Kidney (tissue), 14 donors: ENCODE data around the gene MORC1. TPM values are rescaled to one million over a fixed set of nuclear protein-coding genes. Genes with fewer than 3 reads are reported as not detected.

Experiments used
- DNase-seq, 5 donors: peaks; one replicate each; pipeline ENCODE4 v3.0.0-alpha.2; 2013 to 2020
- FAIRE-seq: peaks from 2 replicates; lab custom pipeline; 2012; peaks lifted over from hg19 to GRCh38; lab: Jason Lieb, UNC
- H3K27ac ChIP-seq, 2 donors: one replicate each; pipeline ENCODE4 v1.7.0; 2013; ENCODE audit warnings: low read depth in 2 of 2, low read length in 2 of 2, inconsistent platforms in 1 of 2
- H3K27me3 ChIP-seq: one replicate; pipeline ENCODE4 v1.7.1; 2013; ENCODE audit warnings: low read length, inconsistent platforms; ENCODE audit not compliant: control insufficient read depth, insufficient read depth
- H3K36me3 ChIP-seq, 3 donors: one replicate each; pipeline versions ENCODE4 v1.7.0 to v1.7.1; 2013; ENCODE audit warnings: low read length in 3 of 3, control low read depth in 1 of 3, inconsistent platforms in 1 of 3; ENCODE audit not compliant: insufficient read depth in 3 of 3, control insufficient read depth in 2 of 3
- H3K4me1 ChIP-seq, 3 donors: one replicate each; pipeline versions ENCODE4 v1.7.0 to v1.7.1; 2013; ENCODE audit warnings: low read length in 3 of 3, inconsistent platforms in 1 of 3, low read depth in 1 of 3; ENCODE audit not compliant: control insufficient read depth in 2 of 3, insufficient read depth in 2 of 3
- H3K4me3 ChIP-seq, 3 donors: one replicate each; pipeline versions ENCODE4 v1.7.0 to v1.8.1; 2013; ENCODE audit warnings: low read length in 3 of 3, control low read depth in 1 of 3, inconsistent platforms in 1 of 3
- H3K9ac ChIP-seq, 3 donors: one replicate each; pipeline versions ENCODE4 v1.7.0 to v1.7.1; 2013; ENCODE audit warnings: low read length in 3 of 3, control low read depth in 1 of 3, inconsistent platforms in 1 of 3
- H3K9me3 ChIP-seq, 3 donors: one replicate each; pipeline versions ENCODE4 v1.7.0 to v1.7.1; 2013; ENCODE audit warnings: low read length in 3 of 3, control low read depth in 1 of 3, inconsistent platforms in 1 of 3; ENCODE audit not compliant: control insufficient read depth in 2 of 3, insufficient read depth in 1 of 3
- intact Hi-C: fragments of 100-400 bp; cut with DNase I; formaldehyde crosslinking; loops from one replicate; pipeline ENCODE4 v1.11.1; 2022
- polyA plus RNA-seq: library from polyadenylated mRNA; stranded (reverse); fragments of 350-450 nt; fragmentation: Illumina TruSeq; extraction: RNeasy Lipid Tissue Mini Kit (QIAGEN cat#74804); gene quantifications from one replicate; pipeline ENCODE4 v1.2.3, GENCODE V29; 2014; ENCODE audit warnings: low read depth, low replicate concordance; ENCODE audit not compliant: insufficient read depth
- total RNA-seq: library from RNA; stranded (reverse); fragmentation: NEBNext Ultra II Directional; extraction: Animal tissue kit (Norgen Biotek cat#: 25700); gene quantifications from one replicate; pipeline ENCODE4 v1.2.1, GENCODE V29; 2021
- TF ChIP-seq, protein P1 (sequence below): IDR thresholded peaks from 3 replicates; pipeline ENCODE4 v1.5.1; 2012; ENCODE audit warnings: mild to moderate bottlenecking, moderate library complexity, borderline replicate concordance; ENCODE audit not compliant: insufficient read depth; ENCODE audit errors: extremely low read depth
- donor health status: control.
- donor health status: control.
- donor health status: control.
- donor health status: control.
- donor health status: control.
- donor health status: DM: yes; HTN: yes; CAD: no.
- donor health status: Normal renal cell carcinoma (clear cell type).

The MORC1 gene
- total and polyA plus RNA-seq, 2 donors from 2014 or later, result 0.06 TPM; not detected in 1

DNA sequence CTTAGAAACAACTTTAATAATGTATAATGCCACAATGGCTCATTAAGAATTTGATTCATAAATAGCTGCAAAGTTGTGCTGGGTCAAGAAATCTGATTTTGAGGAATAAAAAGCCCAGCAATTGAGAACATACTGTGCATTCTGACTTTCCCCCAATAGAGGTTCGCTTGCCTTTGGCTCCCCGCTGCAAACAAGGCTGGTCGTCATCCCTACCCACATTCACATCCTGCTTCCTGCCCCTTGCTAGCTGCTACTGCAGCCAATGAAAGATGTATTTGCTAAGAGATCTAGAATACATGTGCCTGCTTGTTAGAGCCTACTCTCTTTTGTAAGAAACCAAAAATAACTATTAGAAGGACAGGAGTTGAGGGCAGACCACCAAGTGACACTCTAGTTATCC, 112.5 kb downstream of the MORC1 start:
- no peak for FAIRE-seq
- intact Hi-C loops, result no loop called here
- DNase-seq, result no peak
- H3K4me3 ChIP-seq, result no peak overlapping the region
- no peaks in the 10 kb centered on the region for H3K36me3 ChIP-seq
- TF ChIP-seq, protein P1, sequence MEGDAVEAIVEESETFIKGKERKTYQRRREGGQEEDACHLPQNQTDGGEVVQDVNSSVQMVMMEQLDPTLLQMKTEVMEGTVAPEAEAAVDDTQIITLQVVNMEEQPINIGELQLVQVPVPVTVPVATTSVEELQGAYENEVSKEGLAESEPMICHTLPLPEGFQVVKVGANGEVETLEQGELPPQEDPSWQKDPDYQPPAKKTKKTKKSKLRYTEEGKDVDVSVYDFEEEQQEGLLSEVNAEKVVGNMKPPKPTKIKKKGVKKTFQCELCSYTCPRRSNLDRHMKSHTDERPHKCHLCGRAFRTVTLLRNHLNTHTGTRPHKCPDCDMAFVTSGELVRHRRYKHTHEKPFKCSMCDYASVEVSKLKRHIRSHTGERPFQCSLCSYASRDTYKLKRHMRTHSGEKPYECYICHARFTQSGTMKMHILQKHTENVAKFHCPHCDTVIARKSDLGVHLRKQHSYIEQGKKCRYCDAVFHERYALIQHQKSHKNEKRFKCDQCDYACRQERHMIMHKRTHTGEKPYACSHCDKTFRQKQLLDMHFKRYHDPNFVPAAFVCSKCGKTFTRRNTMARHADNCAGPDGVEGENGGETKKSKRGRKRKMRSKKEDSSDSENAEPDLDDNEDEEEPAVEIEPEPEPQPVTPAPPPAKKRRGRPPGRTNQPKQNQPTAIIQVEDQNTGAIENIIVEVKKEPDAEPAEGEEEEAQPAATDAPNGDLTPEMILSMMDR, result no peak
- H3K27ac ChIP-seq, result no peak overlapping the region
- no peaks in the 10 kb centered on the region for H3K27me3 ChIP-seq
- H3K9me3 ChIP-seq, result no peaks in the 10 kb centered on the region
- no peaks in the 10 kb centered on the region for H3K4me1 ChIP-seq
- H3K9ac ChIP-seq, result no peak overlapping the region

DNA sequence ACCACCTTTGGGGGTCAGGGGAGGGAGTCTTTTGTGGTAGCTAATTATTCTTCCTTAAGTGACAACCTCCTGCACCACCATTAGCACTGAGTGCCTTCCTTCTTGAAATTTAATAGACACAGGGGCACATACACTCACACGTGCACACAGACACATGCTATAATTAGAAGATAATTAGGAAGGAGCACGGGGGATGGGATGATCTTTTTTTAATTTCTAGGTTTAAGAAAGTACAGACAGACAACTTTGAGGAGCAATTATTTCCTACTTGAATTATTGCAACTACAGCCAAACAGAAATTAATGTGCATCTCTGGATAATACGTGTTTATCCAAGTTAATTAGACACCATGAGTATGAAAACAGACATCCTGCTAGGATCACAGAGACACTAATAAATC, 119.5 kb downstream of the MORC1 start:
- DNase-seq (peak in 2 of 5 donors; percentile 15 to 25), FAIRE-seq (no peak)
- H3K4me3 ChIP-seq, result no peak overlapping the region
- H3K9me3 ChIP-seq, result no peaks in the 10 kb centered on the region
- no peak overlapping the region for H3K27ac ChIP-seq
- no peaks in the 10 kb centered on the region for H3K4me1 ChIP-seq
- TF ChIP-seq, protein P1, result no peak
- no peaks in the 10 kb centered on the region for H3K36me3 ChIP-seq
- intact Hi-C loops, result no loop called here
- H3K27me3 ChIP-seq, result no peaks in the 10 kb centered on the region
- no peak overlapping the region for H3K9ac ChIP-seq

DNA sequence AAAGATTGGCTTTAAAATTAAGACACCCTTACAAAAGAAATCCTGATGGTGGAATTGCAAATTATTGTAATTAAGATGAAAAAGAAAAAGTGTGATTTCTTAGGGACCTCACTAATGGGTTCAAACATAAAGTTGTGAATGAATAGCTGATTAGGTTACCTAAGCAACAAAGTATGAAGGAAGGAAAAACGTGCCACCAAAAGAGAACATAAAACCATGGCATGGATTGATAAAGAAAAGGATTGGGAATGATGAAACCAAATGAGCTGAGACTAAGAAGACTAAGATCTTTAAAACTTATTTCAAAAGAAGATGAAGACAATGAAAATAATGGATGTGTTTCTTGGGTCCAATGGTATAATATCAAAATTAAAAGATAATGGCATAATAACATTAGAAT, 132.1 kb downstream of the MORC1 start:
- TF ChIP-seq, protein P1, result no peak
- Histone ChIP-seq H3K27me3 (no peaks in the 10 kb centered on the region), H3K4me3 (no peak overlapping the region)

DNA sequence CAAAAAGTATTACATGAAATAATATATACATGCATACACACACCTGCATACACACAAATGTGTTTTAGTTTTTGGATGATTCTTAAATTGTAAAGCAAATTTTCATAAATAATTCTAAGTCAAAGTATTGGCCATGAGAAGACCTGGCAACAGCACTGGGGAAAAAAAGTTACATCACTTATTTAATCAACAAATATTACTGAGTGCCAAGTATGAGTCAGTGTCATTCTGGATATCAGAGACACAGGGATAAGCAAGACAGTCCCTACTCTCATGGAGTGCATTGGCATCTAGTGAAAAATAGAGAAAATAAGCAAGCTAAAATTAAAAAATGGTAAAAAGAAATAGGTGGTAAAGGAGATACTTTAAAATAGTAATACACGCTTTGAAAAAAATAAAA, 134.9 kb downstream of the MORC1 start:
- Histone ChIP-seq H3K9me3 (no peaks in the 10 kb centered on the region), H3K36me3 (no peaks in the 10 kb centered on the region), H3K9ac (no peak overlapping the region), H3K27me3 (no peaks in the 10 kb centered on the region), H3K27ac (no peak overlapping the region), H3K4me1 (no peaks in the 10 kb centered on the region), H3K4me3 (no peak overlapping the region)
- TF ChIP-seq, protein P1, result no peak
- intact Hi-C loops, result no loop called here
- no peak for FAIRE-seq
- DNase-seq, result no peak

More for the DNA sequence above, 132.1 kb downstream of the MORC1 start:
- no peak for FAIRE-seq
- no peaks in the 10 kb centered on the region for H3K36me3 ChIP-seq
- no peak overlapping the region for H3K9ac ChIP-seq
- H3K27ac ChIP-seq, result no peak overlapping the region
- intact Hi-C loops, result no loop called here
- no peak for DNase-seq
- no peaks in the 10 kb centered on the region for H3K4me1 ChIP-seq
- no peaks in the 10 kb centered on the region for H3K9me3 ChIP-seq
